ENCODE results near the gene KIF5C.

Gene KIF5C

GRCh38 chr2:149012545-149012944, 137.5 kb downstream of the KIF5C start:
- no peak for TF ChIP-seq GABPA (IDR thresholded peaks at IDR 0.05; ENCODE audit: low read depth)
- TF ChIP-seq POLR2AphosphoS5 (IDR thresholded peaks at IDR 0.05; ENCODE audit: low read depth), result no peak
- TF ChIP-seq SPI1 (IDR thresholded peaks at IDR 0.05; ENCODE audit: borderline replicate concordance, low read depth), result no peak
- TF ChIP-seq REST (IDR thresholded peaks at IDR 0.05; ENCODE audit: insufficient replicate concordance, low read depth), result no peak
- no peak for TF ChIP-seq CTCF (IDR thresholded peaks at IDR 0.05; ENCODE audit: insufficient read depth, low read length)
- no peaks in the 10 kb centered on the region for H3K27me3 ChIP-seq (ENCODE audit: insufficient read depth, poor library complexity, severe bottlenecking)
- H3K4me3 ChIP-seq (replicated peaks; ENCODE audit: insufficient read depth, low read length), result no peak overlapping the region
- no peak for DNase-seq (ENCODE audit: low read depth in 1 of 2, low spot score in 1 of 2)
- no peak overlapping the region for H3K27ac ChIP-seq (replicated peaks)

- DNase-seq (ENCODE audit: low read depth in 1 of 2, low spot score in 1 of 2), result no peak
- H3K27ac ChIP-seq (replicated peaks), result no peak overlapping the region
- no peaks in the 10 kb centered on the region for H3K27me3 ChIP-seq (ENCODE audit: insufficient read depth, poor library complexity, severe bottlenecking)
- H3K4me3 ChIP-seq (replicated peaks; ENCODE audit: insufficient read depth, low read length), result no peak overlapping the region
- TF ChIP-seq SPI1 (IDR thresholded peaks at IDR 0.05; ENCODE audit: borderline replicate concordance, low read depth), result no peak
- TF ChIP-seq POLR2AphosphoS5 (IDR thresholded peaks at IDR 0.05; ENCODE audit: low read depth), result no peak
- TF ChIP-seq GABPA (IDR thresholded peaks at IDR 0.05; ENCODE audit: low read depth), result no peak
- no peak for TF ChIP-seq REST (IDR thresholded peaks at IDR 0.05; ENCODE audit: insufficient replicate concordance, low read depth)
- no peak for TF ChIP-seq CTCF (IDR thresholded peaks at IDR 0.05; ENCODE audit: insufficient read depth, low read length)
Observed at GRCh38 chr2:149015501-149015900, 140.5 kb downstream of the KIF5C start.

GRCh38 chr2:149015926-149016563, 141.0 kb downstream of the KIF5C start:
- no peak for DNase-seq (ENCODE audit: low read depth in 1 of 2, low spot score in 1 of 2)
- Histone ChIP-seq H3K4me3 (replicated peaks; ENCODE audit: insufficient read depth, low read length) (no peak overlapping the region), H3K27ac (replicated peaks) (no peak overlapping the region), H3K27me3 (ENCODE audit: insufficient read depth, poor library complexity, severe bottlenecking) (no peaks in the 10 kb centered on the region)
- TF ChIP-seq REST (IDR thresholded peaks at IDR 0.05; ENCODE audit: insufficient replicate concordance, low read depth) (no peak), GABPA (IDR thresholded peaks at IDR 0.05; ENCODE audit: low read depth) (no peak), POLR2AphosphoS5 (IDR thresholded peaks at IDR 0.05; ENCODE audit: low read depth) (no peak), CTCF (IDR thresholded peaks at IDR 0.05; ENCODE audit: insufficient read depth, low read length) (no peak)
